Mammary epithelial cell (primary cell): Measurements from ENCODE around the gene CBLN1.

Experiments used
- CTCF ChIP-seq, 2 donors: IDR thresholded peaks in 1 of 2; conservative IDR thresholded peaks in 1 of 2; 2 replicates each; pipeline ENCODE4 v1.5.1; 2011 to 2012; ENCODE audit warnings: inconsistent platforms in 2 of 2, low read length in 2 of 2, mild to moderate bottlenecking in 2 of 2, control low read depth in 1 of 2, low read depth in 1 of 2; ENCODE audit not compliant: insufficient read depth in 1 of 2; ENCODE audit errors: extremely low read depth in 1 of 2
- EZH2 ChIP-seq: IDR thresholded peaks from 2 replicates; pipeline ENCODE4 v1.6.1; 2012; ENCODE audit warnings: low read length, inconsistent platforms, borderline replicate concordance

- TF ChIP-seq CTCF (conservative IDR thresholded peaks at IDR 0.05 in 1 of 2, IDR thresholded peaks at IDR 0.05 in 1 of 2; ENCODE audit: extremely low read depth in 1 of 2, insufficient read depth in 1 of 2, low read depth in 1 of 2, low read length in 2 of 2): no peak
- no peak for TF ChIP-seq EZH2
These were observed 30.8 kb upstream of the CBLN1 start for GRCh38 chr16:49312389-49312985.
